ENCODE results near the gene PTPRG.

Gene PTPRG

DNA sequence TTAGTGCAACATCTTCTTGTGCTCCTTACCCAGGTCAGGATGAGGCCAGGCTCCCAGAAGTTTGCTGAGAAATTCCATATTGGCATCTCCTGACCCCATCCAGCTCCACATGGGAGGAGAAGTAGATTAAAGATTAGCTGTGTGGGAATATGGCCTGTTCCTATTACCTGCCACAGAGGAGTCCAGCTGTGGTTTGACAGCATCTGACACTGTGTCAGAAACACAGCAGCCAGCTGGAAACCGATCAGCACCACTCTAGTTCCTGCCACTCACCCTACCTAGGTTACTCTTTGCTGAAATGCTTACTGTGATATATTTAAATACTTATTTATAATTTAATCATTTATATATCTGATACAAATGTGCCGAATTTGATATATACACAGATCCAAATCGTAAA is 551.7 kb downstream of the PTPRG start:
- no peak for TF ChIP-seq JUND (IDR thresholded peaks at IDR 0.05; ENCODE audit: low read depth)
- in situ Hi-C loops (cut with HindIII; ENCODE audit: low pct_unique_long_range_greater_than_20kb, low sequenced_read_pairs) = no loop called here
- DNase-seq (ENCODE audit: low read depth in 1 of 2, low spot score in 1 of 2) = no peak

- in situ Hi-C loops (cut with HindIII; ENCODE audit: low pct_unique_long_range_greater_than_20kb, low sequenced_read_pairs) = no loop called here
- TF ChIP-seq JUND (IDR thresholded peaks at IDR 0.05; ENCODE audit: low read depth) = no peak
- DNase-seq (ENCODE audit: low read depth in 1 of 2, low spot score in 1 of 2) = no peak
These were observed 553.4 kb downstream of the PTPRG start for GRCh38 chr3:62114763-62115162.

DNA sequence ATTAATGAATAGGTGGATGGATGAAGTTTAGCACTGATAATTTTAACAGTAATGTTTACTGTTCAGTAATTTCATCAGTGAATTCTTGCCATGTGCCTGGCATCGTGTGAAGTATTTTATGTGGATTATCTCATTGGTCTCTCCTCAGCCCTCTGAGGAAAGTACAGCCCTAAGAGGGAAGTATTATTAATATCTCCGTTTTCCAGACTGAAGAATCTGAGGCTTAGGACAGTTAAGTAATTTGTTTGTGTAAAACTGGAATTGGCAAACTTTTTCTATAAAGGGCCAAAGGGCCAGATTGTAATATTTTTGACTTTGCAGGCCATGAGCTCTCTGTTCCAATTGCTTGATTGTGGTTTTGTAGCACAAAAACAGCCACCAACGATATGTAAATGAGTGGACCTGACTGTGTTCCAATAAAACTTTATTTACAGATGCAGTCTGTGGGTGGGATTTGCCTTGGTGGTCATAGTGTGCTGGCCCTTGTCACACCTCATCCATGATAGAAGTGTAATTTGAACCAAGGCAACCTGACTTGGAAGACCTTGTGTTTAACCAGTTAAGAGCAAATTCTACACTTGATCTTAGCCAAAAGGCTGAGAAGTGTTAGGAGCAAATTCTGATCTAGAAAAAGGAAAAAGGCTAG is 556.7 kb downstream of the PTPRG start:
- no peak for DNase-seq (ENCODE audit: low read depth in 1 of 2, low spot score in 1 of 2)
- no peak for TF ChIP-seq JUND (IDR thresholded peaks at IDR 0.05; ENCODE audit: low read depth)
- in situ Hi-C loops (cut with HindIII; ENCODE audit: low pct_unique_long_range_greater_than_20kb, low sequenced_read_pairs) = no loop called here

DNA sequence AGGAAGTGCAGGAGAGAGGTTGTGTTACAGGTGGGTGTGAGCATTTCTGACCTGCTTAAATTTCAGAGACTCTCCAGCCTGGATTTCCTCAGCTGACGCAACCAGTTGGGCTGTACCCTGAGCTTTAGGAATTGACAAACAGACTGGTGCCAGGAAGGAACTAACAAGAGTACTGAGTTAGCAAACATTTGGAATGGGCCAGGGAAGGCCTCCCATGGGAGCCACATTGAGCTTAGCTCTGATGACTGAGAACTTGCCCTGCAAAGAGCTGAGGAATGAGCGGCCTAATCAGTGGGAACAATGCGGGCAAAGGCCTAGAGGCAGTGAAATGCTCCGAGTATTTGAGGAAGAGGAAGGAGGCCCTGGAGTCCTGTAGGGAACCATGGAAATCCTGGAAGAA is 557.8 kb downstream of the PTPRG start:
- no peak for TF ChIP-seq JUND (IDR thresholded peaks at IDR 0.05; ENCODE audit: low read depth)
- in situ Hi-C loops (cut with HindIII; ENCODE audit: low pct_unique_long_range_greater_than_20kb, low sequenced_read_pairs) = no loop called here

DNA sequence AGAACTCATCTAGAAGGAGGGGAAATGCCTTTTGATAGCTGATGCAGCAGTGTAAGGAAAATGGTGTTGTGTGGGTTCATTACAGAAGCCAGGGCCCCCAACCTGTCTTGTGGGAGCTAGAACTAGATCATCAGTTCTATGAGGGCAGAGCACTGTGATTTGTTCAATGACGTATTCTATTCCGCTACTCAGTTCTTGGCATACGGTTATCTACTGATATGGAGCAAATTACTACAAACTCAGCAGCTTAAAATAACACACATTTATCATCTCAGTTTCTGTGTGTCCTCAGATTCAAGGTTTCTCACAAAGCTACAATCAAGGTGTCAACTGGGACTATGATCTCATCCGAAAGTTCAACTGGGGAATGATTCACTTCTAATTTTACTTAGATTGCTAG is 561.4 kb downstream of the PTPRG start:
- in situ Hi-C loops (cut with HindIII; ENCODE audit: low pct_unique_long_range_greater_than_20kb, low sequenced_read_pairs) = no loop called here
- no peak for TF ChIP-seq JUND (IDR thresholded peaks at IDR 0.05; ENCODE audit: low read depth)
- no peak for DNase-seq (ENCODE audit: low read depth in 1 of 2, low spot score in 1 of 2)

More for the DNA sequence above, 557.8 kb downstream of the PTPRG start:
- no peak for DNase-seq (ENCODE audit: low read depth in 1 of 2, low spot score in 1 of 2)

DNA sequence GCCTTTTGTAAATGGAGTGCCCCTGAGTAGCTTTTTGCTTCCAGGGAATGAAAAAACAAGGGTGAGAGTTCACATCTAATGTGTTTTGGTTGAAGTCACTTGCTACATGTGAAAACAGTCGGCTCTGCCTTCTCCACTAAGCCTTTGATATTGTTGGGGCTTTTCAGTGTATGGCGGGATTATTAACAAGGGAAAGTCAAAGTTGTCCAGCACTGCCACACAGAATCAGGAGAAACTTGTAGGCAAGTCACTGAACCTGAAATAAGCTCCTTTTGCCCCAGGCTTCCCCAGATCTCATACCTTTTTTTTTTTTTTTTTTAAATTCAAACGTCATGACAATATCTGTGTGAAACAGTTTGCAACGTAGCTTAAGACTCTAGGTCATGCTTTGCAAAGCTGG is 564.0 kb downstream of the PTPRG start:
- in situ Hi-C loops (cut with HindIII; ENCODE audit: low pct_unique_long_range_greater_than_20kb, low sequenced_read_pairs) = no loop called here

DNA sequence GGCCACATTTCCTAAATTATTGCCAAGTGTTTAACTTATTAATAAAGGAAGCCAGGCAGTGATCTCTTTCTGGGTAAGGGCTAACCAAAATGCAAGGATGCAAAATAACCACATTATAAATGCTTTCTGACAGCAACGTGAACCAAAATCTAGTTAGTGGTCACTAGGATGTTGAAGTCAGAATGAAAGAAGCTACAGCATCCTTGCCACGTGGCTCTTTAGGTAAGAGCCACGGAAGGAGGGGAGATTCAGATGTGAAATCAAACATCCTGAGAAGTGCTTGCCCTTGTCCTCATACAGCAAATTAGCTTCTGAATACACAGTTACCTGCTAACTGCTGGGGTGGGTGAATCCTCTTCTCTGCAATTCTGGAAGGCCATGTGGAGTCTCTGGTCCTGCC is 565.7 kb downstream of the PTPRG start:
- DNase-seq (ENCODE audit: low read depth in 1 of 2, low spot score in 1 of 2) = no peak
- in situ Hi-C loops (cut with HindIII; ENCODE audit: low pct_unique_long_range_greater_than_20kb, low sequenced_read_pairs) = no loop called here
- TF ChIP-seq JUND (IDR thresholded peaks at IDR 0.05; ENCODE audit: low read depth) = no peak

More for the DNA sequence above, 564.0 kb downstream of the PTPRG start:
- TF ChIP-seq JUND (IDR thresholded peaks at IDR 0.05; ENCODE audit: low read depth) = no peak
- DNase-seq (ENCODE audit: low read depth in 1 of 2, low spot score in 1 of 2) = no peak

DNA sequence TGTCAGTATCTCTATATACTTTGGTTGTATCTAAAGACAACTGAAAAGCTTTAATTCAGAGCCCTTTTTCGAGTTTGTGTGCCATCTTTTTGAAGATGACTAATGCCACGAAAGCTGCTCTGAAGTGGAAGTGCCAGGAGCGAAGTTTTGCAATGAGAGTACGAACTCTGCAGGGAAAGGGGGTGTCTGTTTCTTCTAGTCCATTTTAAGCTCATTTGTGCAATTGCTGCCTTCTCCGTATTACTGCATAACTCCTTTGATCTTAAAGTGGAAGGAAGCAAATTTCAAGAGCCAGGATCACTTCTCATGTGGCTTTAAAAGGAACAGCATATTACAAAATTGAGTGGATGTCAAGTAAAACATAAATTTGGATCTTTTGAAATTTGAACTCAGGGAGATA is 566.7 kb downstream of the PTPRG start:
- no peak for DNase-seq (ENCODE audit: low read depth in 1 of 2, low spot score in 1 of 2)
- in situ Hi-C loops (cut with HindIII; ENCODE audit: low pct_unique_long_range_greater_than_20kb, low sequenced_read_pairs) = no loop called here
- TF ChIP-seq JUND (IDR thresholded peaks at IDR 0.05; ENCODE audit: low read depth) = no peak

DNA sequence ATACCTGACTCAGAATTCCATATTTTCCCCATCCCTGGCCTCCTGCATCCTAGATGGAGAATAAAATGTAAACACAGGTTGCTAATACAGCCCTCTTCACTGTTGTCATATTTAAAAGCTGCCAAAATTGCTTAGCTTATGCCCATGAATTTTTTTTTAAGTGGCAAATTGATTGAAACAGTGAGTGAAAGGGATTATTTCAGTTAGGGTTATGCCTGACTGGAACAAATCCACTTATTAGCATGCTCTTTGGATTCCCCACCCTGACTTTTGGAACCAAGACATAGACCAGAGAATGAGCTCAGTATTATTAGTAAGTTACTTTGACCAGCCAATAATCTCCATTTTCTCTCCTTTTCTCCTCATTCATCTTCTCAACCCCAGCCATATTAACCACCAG is 567.3 kb downstream of the PTPRG start:
- in situ Hi-C loops (cut with HindIII; ENCODE audit: low pct_unique_long_range_greater_than_20kb, low sequenced_read_pairs) = no loop called here
- DNase-seq (ENCODE audit: low read depth in 1 of 2, low spot score in 1 of 2) = no peak
- TF ChIP-seq JUND (IDR thresholded peaks at IDR 0.05; ENCODE audit: low read depth) = no peak

DNA sequence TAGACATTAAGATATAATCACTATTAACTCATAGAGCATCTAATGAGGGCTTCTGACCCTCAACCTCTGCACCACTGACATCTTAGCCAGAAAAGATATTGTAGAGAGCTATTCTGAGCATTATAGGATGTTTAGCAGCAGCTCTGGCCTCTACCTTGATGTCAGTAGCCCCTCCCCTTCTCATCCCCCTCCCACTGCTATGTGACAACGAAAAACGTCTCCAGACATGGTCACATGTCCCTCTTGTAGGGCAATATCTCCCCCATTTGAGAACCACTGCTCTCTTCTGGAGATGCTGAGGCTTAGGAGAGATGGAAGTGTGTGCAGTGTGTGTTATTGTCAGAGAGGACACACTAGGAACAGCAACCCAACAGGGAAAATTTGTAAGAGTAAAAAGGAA is 569.7 kb downstream of the PTPRG start:
- DNase-seq (ENCODE audit: low read depth in 1 of 2, low spot score in 1 of 2) = no peak
- TF ChIP-seq JUND (IDR thresholded peaks at IDR 0.05; ENCODE audit: low read depth) = no peak
- in situ Hi-C loops (cut with HindIII; ENCODE audit: low pct_unique_long_range_greater_than_20kb, low sequenced_read_pairs) = no loop called here

GRCh38 chr3:62131620-62132019 is 570.2 kb downstream of the PTPRG start:
- in situ Hi-C loops (cut with HindIII; ENCODE audit: low pct_unique_long_range_greater_than_20kb, low sequenced_read_pairs) = no loop called here
- DNase-seq (ENCODE audit: low read depth in 1 of 2, low spot score in 1 of 2) = no peak
- no peak for TF ChIP-seq JUND (IDR thresholded peaks at IDR 0.05; ENCODE audit: low read depth)

DNA sequence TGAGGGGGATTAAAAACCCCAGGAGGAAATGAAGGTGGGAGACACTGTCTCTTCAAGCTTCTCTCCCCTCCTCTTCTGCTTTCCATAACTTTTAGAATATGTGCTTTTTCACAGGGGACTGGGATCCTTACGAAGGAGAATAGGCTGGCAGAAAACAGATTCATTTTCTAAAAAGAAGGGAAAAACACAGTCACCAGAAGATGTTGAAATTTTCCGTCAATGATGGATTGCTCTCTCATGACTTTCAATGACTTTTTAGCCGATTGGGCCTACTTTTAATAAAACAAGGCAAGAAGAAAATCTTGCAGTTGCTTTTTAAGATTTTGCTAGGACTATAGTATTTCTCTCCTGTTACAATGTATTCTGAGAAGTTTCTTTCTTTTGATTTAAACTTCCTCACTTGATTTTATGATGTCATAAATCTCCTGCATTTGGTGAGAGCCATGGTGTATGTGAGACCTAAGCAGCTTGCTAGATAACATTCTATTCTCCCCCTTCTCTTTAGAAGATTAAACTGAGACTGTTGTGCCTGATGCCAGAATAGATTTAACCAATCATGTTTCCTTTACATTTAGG is 570.7 kb downstream of the PTPRG start:
- no peak for DNase-seq (ENCODE audit: low read depth in 1 of 2, low spot score in 1 of 2)
- no peak for TF ChIP-seq JUND (IDR thresholded peaks at IDR 0.05; ENCODE audit: low read depth)
- in situ Hi-C loops (cut with HindIII; ENCODE audit: low pct_unique_long_range_greater_than_20kb, low sequenced_read_pairs) = no loop called here

DNA sequence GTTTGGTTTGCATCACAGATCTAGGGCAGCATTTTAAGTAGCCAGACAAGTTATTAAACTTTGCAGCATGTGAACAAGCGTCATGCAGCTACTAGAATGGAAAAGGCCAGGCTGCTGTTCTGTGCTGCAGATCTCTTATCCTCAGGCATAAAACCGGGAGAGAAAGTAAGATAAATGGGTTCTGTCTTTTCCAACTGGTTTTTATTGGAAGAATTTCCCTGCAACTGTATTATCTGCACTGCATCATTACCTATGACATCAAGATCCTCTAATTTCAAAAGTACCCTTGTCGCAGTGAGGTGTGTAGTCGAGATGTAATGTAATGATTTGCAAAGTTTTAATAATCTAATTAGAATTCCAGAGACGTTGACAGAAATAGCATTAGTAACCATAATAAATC is 571.6 kb downstream of the PTPRG start:
- no peak for DNase-seq (ENCODE audit: low read depth in 1 of 2, low spot score in 1 of 2)
- in situ Hi-C loops (cut with HindIII; ENCODE audit: low pct_unique_long_range_greater_than_20kb, low sequenced_read_pairs) = no loop called here
- TF ChIP-seq JUND (IDR thresholded peaks at IDR 0.05; ENCODE audit: low read depth) = no peak

DNA sequence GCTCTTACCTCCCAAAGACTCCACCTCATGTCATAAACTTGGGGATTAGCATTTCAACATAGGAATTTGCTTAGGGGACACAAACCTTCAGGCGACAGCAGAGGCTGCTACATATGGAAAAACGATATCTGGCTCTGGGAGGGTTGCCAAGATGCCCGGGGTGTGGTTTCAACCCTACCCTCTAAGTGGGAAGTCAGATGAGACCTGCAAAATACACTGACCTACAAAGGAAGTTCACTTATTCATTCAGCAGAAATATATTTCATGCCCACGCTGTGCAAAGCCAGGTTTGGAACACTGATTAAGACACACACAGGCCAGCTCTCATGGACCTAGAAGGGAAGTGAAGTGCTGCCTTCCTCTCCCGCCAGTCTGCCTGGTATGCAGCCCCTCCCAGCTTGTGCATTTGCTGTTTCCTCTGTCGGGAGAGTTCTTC is 572.7 kb downstream of the PTPRG start:
- in situ Hi-C loops (cut with HindIII; ENCODE audit: low pct_unique_long_range_greater_than_20kb, low sequenced_read_pairs) = no loop called here
- DNase-seq (ENCODE audit: low read depth in 1 of 2, low spot score in 1 of 2) = no peak
- no peak for TF ChIP-seq JUND (IDR thresholded peaks at IDR 0.05; ENCODE audit: low read depth)

Measured in T47D (cell line).